ENCODE measurements around the gene SP5. TPM values are rescaled to one million over a fixed set of nuclear protein-coding genes. Genes with fewer than 3 reads are reported as not detected.
"Not testable (repeated sequence)": the region's sequence is repeated elsewhere in the genome, so short reads cannot be mapped to it uniquely, and the experiment has no call there.

Gene SP5
- total and polyA plus RNA-seq, 10 of the 15 experiments (the other 5 are each of a cell fraction or from before 2014, with no cell fraction given) = not detected

DNA sequence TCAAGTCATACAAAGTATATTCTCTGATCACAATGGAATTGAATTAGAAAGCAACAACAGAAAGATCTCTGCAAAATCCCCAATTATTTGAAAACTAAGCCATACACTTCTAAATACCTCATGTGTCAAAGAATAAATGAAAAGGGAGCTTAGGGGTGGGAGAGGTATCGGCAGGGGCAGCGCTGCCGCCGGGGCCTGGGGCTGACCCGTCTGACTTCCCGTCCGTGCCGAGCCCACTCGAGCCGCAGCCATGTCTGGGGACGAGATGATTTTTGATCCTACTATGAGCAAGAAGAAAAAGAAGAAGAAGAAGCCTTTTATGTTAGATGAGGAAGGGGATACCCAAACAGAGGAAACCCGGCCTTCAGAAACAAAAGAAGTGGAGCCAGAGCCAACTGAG is 36.4 kb downstream of the SP5 start:
- RAD21 ChIA-PET (ENCODE audit: unreplicated experiment); FAIRE-seq; H3K9me3 ChIP-seq (replicated peaks; ENCODE audit: control insufficient read depth, insufficient read depth, low read length): not testable (repeated sequence)

DNA sequence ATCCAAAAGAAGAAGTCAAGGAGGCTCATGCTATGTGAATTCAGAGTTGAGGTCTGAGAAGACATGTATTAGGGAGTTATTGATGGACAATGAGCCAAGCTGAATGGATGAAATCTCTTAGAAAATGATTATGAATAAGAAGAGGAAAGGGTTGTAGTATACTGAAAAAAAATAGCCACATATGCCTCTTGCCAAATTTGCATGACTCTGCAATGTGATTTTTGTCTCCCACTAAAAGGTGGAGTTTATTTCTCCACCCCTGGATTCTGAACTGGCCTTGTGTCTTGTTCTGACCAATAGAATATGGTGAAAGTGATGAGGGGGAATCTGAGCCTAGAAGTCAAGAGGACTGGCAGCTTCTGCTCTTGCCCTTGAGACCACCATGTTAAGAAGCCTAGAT is 46.4 kb downstream of the SP5 start:
- Histone ChIP-seq H3K27ac (ENCODE audit: control insufficient read depth, insufficient read depth) (no peak overlapping the region), H3K4me3 (no peak overlapping the region), H2AFZ (ENCODE audit: control insufficient read depth, low read depth, low read length) (no peak overlapping the region), H4K20me1 (ENCODE audit: control insufficient read depth, insufficient read depth) (no peaks in the 10 kb centered on the region), H3K79me2 (ENCODE audit: control insufficient read depth, insufficient read depth, low read length) (no peaks in the 10 kb centered on the region), H3K27me3 (replicated peaks in 1 of 2; ENCODE audit: control insufficient read depth in 2 of 2, insufficient read depth in 2 of 2, low read length in 1 of 2) (no peaks in the 10 kb centered on the region), H3K9me3 (replicated peaks; ENCODE audit: control insufficient read depth, insufficient read depth, low read length) (no peaks in the 10 kb centered on the region), H3K4me1 (ENCODE audit: control insufficient read depth, insufficient read depth, low read length) (peaks cover 8% of the 10 kb centered on the region; the same call in 1 of the 2 replicates), H3K4me2 (ENCODE audit: control insufficient read depth, insufficient read depth) (no peak overlapping the region), H3K36me3 (ENCODE audit: control insufficient read depth in 2 of 2, insufficient read depth in 2 of 2, low read length in 1 of 2) (no peaks in the 10 kb centered on the region), H3K9ac (ENCODE audit: control insufficient read depth, insufficient read depth, low read length) (no peak overlapping the region)
- BruUV-seq (replicated peaks) = no TSS peak
- ChIA-PET SMC1A (ENCODE audit: uncharacterized antibody, unreplicated experiment) (interaction anchor here (0.7 to 0.8 kb wide), 2 partner anchors 36 to 365 kb away, joined by 3 read pairs; no protein-coding TSS in a partner anchor), POLR2A (interaction anchor here (0.5 kb wide), 1 partner anchor 8 kb away, joined by 5 read pairs; no protein-coding TSS in a partner anchor), RAD21 (ENCODE audit: unreplicated experiment) (interaction anchor here (0.8 kb wide), 1 partner anchor 220 kb away, joined by 3 read pairs; no protein-coding TSS in a partner anchor), CTCF (interaction anchor here (1.3 kb wide), 1 partner anchor 9 kb away, joined by 8 read pairs; the partner anchor contains the start of gene ERICH2)
- in situ Hi-C loops (cut with MboI) (no loop called here), intact Hi-C loops (cut with micrococcal nuclease; ENCODE audit: unreplicated experiment) (no loop called here)
- FAIRE-seq = no peak
- no peak for DNase-seq (ENCODE audit: low read depth, low spot score)
- ATAC-seq = no peak
- TF ChIP-seq, protein P1, sequence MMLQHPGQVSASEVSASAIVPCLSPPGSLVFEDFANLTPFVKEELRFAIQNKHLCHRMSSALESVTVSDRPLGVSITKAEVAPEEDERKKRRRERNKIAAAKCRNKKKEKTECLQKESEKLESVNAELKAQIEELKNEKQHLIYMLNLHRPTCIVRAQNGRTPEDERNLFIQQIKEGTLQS (IDR thresholded peaks at IDR 0.05; ENCODE audit: borderline replicate concordance, extremely low read depth, low read depth, low read length) = no peak
- TF ChIP-seq TCF7 (IDR thresholded peaks at IDR 0.05; ENCODE audit: borderline replicate concordance) (no peak), RB1 (IDR thresholded peaks at IDR 0.05; ENCODE audit: borderline replicate concordance) (no peak), FOS (IDR thresholded peaks at IDR 0.05; ENCODE audit: borderline replicate concordance, extremely low read depth, insufficient read length) (no peak), KLF5 (IDR thresholded peaks at IDR 0.05; ENCODE audit: partially characterized antibody) (no peak), SMARCA5 (IDR thresholded peaks at IDR 0.05) (no peak), MYC (IDR thresholded peaks at IDR 0.05; ENCODE audit: insufficient read depth, insufficient read length, insufficient replicate concordance, low read length, severe bottlenecking) (no peak), ZNF24 (IDR thresholded peaks at IDR 0.05) (no peak)
- TF ChIP-seq, protein P2, sequence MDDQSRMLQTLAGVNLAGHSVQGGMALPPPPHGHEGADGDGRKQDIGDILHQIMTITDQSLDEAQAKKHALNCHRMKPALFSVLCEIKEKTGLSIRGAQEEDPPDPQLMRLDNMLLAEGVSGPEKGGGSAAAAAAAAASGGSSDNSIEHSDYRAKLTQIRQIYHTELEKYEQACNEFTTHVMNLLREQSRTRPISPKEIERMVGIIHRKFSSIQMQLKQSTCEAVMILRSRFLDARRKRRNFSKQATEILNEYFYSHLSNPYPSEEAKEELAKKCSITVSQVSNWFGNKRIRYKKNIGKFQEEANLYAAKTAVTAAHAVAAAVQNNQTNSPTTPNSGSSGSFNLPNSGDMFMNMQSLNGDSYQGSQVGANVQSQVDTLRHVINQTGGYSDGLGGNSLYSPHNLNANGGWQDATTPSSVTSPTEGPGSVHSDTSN (IDR thresholded peaks at IDR 0.05; ENCODE audit: insufficient replicate concordance, low read depth, low read length) = no peak

More for the DNA sequence above, 36.4 kb downstream of the SP5 start:
- BruUV-seq (replicated peaks); CTCF ChIA-PET; SMC1A ChIA-PET (ENCODE audit: uncharacterized antibody, unreplicated experiment); H2AFZ ChIP-seq (ENCODE audit: control insufficient read depth, low read depth, low read length); H3K9ac ChIP-seq (ENCODE audit: control insufficient read depth, insufficient read depth, low read length); H3K79me2 ChIP-seq (ENCODE audit: control insufficient read depth, insufficient read depth, low read length); H3K4me3 ChIP-seq; DNase-seq (ENCODE audit: low read depth, low spot score); H3K36me3 ChIP-seq (ENCODE audit: control insufficient read depth in 2 of 2, insufficient read depth in 2 of 2, low read length in 1 of 2); POLR2A ChIA-PET; in situ Hi-C loops (cut with MboI); intact Hi-C loops (cut with micrococcal nuclease; ENCODE audit: unreplicated experiment); H3K4me1 ChIP-seq (ENCODE audit: control insufficient read depth, insufficient read depth, low read length); H3K27me3 ChIP-seq (replicated peaks in 1 of 2; ENCODE audit: control insufficient read depth in 2 of 2, insufficient read depth in 2 of 2, low read length in 1 of 2); H4K20me1 ChIP-seq (ENCODE audit: control insufficient read depth, insufficient read depth); H3K27ac ChIP-seq (ENCODE audit: control insufficient read depth, insufficient read depth); H3K4me2 ChIP-seq (ENCODE audit: control insufficient read depth, insufficient read depth): not testable (repeated sequence)
- ATAC-seq = peak; percentile 55; the same call in 2 of the 3 replicates
- 71% methylated on average over 12 of the region's 12 CpGs for WGBS (ENCODE audit: insufficient coverage, insufficient replicate concordance, low lambda C conversion rate, missing lambda C conversion rate)

Measured in GM12878 (cell line).